AML-193 (cell line): ENCODE data around the gene PGAP3.
A peak's percentile ranks its signal among the peaks of the same experiment; 100 is the strongest.

Experiments
- DNase-seq, 2 experiments: peaks; one replicate each; lab custom pipeline; 2025; lab: John Stamatoyannopoulos, UW

The PGAP3 gene

DNA sequence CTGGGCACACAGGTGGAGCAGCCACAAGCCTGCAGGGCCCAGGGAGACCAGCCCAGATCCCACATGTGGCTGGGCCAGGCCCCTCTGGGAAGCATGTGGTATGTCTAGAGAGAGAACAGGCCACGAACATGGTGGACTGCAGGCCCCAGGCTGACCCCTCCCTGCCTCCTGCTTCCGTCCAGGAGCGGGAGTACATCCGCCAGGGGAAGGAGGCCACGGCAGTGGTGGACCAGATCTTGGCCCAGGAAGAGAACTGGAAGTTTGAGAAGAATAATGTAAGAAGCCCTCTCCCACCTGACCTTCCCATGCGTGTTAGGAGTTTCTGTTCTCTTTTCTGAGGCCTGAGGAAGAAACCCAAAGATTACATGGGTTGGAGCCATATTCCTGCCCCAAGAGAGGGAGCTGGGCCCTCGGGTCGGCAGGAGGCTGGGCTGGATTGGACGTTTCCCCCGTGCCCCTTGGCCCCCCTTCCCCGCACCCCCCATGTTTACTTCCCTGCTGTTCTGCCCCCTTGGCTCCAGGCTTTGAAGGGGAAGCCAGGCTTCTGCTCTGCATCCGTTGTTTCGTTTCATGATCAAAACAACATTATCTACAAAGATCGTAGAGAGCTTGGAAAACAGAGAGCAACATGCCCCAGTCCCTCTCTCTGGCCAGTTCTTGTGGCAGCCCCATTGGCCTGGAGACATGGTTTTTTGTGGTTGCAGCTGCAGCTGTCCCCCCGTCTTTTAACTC, 28.4 kb downstream of the PGAP3 start:
- DNase-seq, result no peak

DNA sequence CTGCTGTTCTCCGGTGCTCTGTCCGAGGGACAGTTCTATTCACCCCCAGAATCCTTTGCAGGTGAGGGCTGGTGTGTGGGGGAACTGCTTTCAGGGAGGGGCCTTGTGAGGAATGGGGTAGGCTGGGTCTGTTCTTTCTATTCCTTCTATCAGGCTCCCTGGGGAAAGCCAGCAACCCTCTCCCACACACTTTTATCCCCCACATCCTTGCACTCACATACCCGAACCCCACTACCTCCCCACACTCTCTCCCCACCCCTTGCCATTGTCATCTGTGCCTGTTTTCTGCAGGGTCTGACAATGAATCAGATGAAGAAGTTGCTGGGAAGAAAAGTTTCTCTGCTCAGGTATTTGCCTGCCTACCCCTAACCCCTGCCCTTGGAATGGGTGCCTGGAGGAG, 29.1 kb downstream of the PGAP3 start:
- no peak for DNase-seq

DNA sequence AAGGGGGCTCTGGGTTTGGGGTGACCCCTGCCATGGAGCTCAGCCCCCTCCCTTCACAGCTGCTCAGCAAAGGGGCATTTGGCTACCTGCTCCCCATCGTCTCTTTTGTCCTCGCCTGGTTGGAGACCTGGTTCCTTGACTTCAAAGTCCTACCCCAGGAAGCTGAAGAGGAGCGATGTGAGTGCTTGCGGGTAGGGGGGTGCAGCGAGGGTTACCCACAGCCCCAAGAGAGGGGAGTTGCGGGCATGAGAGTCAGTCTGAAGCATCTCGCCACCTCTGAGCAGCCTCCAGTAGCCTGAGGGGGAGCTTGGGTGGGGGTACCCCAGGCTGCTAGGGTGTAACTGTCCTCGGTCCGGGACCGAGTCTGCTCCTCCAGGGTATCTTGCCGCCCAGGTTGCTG, 29.5 kb downstream of the PGAP3 start:
- no peak for DNase-seq

DNA sequence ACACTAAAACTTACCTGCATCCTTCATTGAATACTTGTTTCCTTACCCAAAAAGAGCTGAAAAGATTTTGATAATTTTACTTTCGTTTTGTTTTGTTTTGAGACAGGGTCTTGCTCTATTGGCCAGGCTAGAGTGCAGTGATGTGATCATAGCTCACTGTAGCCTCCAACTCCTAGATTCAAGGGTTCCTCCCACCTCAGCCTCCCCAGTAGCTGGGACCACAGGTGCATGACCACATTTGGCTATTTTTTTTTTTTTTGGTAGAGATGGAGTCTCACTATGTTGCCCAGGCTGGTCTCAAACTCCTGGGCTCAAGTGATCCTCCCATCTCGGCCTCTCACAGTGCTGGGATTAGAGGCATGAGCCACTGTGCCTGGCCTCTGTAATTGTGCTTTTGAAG, 32.8 kb downstream of the PGAP3 start:
- no peak for DNase-seq

DNA sequence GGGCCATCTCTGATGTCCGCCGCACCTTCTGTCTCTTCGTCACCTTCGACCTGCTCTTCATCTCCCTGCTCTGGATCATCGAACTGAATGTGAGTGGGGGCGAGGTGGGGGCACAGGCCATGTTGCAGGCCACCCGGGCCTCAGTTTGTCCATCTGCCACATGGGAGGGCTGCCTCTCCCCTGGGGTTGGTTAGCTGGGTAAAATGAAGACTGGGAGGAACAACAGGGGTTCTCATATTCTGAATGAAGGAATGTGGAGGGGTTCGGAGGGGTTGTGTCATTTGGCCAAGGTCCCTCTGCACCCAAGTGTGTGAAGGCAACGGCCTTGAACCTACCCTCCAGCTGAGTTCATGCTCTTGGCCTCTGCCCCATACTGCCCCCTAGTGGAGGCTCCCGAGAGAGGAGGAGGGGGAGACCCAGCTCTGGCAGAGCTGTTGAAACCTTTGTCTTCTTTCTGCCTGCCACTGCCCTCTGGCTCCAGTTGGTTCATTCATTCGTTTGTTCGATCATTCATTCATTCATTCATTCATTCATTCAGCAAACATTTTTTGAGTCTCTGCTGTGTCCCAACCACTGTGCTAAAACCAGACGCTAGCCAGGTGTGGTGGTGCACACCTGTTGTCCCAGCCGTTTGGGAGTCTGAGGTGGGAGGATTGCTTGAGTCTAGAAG, 34.1 kb downstream of the PGAP3 start:
- peak; percentile 61 to 74 for DNase-seq

DNA sequence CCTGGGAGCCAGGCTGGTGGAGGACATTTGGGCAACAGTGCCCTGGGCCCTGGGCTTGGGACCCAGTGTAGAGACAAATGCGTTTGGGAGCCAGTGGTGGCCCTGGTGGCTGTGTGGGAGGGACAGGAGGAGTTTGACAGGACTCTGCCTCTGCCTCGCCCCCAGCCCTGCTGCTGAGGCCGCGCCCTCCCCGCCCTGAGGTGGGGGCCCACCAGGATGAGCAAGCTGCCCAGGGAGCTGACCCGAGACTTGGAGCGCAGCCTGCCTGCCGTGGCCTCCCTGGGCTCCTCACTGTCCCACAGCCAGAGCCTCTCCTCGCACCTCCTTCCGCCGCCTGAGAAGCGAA, 34.6 kb downstream of the PGAP3 start:
- DNase-seq, result no peak

DNA sequence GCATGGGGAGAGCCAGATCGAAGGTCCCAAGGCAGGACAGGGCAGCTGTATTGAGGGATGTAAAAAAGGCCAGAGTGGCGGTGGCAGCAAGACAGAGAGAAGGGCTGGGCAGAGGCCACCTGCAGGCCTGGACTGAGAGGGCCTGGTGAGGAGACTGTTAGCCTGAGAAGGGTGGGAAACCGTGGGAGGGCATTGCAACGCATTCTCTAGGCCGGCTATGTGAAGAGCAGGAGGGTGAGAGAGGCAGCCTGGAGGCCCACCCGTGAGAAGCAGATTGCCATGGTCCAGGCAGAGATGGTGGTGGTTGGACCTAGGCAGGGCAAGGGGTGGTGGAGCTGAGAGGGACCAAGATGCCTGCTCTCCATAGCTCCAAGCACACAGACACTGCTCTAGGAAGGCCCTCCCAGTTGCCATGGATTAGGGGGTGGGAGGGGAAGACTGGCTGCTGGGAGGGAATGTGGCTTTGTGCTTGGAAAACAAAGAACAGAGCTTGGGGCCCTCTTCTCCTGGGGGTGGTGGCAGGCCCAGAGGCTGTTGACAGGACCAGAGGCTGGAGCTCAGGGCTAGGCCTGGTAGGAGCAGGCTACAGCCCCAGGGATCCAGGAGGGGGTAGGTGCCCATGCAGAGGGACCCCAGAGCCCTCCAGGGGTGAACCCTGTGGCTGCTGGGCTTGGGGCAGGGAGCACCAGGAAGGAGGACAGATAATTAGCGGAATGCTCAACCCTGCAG, 35.1 kb downstream of the PGAP3 start:
- DNase-seq, result no peak

DNA sequence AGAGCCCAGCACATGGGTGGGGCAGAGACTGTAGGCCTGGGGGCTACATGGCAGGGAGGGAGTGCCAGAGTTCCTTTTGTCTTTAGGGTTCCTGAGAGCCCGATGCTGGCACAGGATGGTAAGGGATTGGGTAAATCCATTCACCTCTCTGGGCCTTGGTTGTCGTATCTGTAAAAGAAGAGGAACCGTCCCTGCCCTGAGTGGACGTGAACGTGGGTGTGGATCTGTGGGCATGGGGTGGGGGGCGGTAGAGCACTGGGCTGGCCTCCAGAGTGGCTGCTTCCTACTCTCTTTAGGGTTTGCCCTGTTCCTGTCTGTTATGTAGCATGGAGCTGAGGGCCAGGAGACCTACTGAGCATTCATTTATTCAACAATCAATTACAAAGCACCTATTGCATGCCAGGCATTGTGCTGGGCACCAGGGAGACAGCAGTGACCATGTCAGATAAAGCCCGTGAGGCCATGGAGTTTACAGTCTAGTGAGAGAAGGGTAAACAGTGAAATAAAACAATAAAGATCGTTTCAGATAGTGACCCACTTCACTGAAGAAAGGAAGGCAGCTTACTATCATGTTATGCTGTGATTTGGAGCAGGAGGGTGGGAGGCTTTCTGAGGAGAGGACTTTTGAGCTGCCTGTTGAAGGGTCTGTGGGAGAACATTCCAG, 35.8 kb downstream of the PGAP3 start:
- DNase-seq, result no peak

DNA sequence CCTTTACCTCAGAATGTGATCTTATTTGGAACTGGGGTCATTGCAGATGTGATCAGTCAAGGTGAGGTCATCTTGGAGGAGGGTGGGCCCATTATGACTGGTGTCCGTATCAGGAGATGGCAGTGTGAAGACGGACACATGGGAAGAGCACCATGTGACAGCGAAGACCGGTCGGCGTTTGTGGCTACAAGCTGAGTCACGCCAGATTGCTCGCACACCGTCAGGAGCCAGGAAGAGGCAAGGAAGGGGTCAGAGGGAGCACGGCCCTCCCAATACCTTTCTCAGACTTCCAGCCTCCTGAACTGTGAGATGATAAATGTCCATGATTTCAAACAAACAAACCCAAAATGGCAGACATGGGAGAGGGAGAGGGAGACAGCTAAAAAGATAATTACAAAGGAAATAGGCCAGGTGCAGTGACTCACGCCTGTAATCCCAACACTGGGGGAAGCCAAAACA, 37.7 kb downstream of the PGAP3 start:
- no peak for DNase-seq

DNA sequence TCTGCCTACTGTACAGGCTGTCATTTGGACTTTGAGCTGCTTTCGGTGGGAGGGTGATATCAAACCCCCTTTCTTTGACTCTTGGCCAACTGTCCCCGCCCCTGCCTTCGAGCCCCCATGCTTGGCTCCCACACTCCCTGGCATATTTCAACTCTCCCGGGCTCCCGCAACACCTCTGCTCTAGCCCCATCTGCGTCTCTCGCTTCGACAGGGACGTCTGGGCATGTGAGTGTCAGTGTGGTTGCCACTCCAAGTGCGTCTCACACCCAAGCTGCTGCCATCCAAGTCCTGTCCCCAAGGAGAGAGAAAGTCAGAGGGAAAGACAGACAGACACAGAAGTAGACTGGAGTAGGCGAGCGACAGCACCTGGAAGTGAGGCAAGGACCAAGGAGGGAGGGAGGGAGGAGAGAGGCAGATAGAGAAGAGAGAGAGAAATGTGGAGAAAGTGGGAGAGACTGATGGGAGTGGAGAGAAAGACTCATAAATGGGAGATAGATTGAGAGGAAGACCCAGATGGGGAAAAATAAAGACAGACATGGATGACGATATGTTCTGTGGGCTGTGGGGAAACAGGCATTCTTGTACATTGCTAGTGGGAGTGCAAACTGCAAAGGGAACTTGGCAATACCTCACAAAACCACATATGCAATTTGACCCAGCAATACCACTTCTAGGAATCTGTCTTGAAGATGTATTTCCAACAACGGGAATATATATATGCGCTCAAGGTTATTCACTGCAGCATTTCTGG, 39.1 kb downstream of the PGAP3 start:
- peak; percentile 23 to 31 for DNase-seq

DNA sequence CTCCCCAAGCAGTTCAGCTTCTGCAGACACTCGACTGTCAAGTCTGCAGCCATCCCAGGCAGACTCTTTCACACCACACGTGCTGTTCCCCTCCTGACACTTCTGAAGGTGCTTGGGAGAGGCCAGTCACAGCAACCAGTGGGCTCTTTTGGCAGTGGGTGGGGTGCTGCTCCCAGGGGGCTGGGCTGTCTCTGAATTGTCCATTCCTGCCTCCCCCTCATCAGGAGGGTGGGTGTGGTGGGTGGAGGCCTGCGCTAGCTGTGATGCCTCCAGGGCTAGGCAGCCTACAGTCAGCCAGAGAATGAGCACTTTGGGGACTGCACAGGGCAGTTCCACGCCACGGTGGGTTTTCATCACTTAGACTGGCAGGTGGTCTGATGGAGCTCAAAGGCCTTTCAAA, 40.6 kb downstream of the PGAP3 start:
- DNase-seq, result no peak

DNA sequence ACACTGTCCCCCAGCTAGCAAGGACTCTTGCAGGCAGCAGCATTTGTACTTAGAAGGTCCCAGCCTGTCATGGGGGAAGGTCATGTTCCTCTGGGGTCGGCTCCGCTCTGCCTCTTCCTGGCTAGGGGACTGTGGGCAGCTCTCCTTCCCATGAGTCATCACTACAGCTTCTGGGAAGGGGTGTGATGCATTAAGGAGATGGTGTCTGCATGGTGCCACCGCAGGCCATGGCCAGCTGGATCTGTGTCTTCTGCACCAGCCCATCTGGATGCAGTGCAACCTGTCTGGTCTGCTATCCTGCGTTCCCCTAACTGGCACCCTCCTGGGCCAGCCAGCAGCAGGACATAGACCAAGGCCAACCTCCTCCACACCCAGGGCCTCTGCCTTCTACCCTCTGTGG, 44.6 kb downstream of the PGAP3 start:
- no peak for DNase-seq

DNA sequence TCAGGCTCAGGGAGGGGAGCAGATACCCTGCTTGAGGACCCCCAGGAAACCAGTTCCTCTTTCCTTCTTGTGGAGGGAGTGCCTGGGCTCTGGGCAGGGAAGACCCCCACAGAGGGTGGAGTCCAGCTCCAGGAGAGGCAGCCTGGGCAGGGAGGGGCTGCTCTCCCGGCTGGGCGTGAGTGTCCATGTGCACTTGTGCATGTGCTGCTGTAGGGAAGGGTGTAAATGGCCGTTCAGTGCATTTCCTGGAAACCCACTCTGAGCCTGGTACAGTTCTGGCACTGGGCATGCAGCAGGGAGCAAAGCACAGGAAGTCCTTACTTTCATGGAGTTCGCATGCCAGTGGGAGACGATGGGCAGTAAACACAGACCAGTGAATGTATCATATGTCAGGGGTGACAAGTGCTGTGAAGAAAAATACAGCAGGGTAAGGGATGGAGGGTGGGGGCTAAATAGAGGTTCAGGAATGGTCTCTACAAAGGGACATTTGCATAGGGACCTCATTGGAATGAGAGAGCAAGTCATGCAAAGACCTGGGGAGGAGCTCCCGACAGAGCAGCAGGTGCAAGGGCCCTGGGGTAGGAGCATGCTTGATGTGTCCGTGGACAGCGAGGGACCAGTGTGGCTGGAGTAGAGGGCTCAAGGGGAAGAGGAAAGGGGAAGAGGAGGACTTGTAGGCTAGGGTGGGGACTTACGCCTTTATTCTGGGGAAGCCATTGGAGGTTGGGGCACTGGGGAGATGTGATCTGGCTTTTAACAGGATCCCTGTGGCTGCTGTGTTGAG, 45.4 kb downstream of the PGAP3 start:
- DNase-seq, result no peak

DNA sequence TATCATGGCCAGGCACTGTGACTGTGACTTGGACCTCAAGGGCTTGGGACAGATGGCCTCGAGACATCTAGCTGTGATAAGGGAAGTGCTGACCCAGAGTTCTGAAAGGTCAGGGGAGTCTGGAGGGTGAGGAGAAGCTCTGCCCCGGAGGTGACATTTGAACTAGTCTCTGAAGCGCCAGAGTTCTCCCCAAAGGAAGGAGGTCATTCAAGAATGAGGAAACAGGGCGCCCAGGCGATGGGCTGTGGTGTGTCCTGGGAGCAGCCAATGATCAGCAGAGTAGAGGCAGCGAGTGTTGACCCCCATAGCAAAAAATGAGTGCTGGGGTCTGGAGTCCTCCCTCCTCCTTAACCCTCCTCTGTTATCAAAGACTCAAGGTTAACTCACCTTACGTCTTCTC, 46.0 kb downstream of the PGAP3 start:
- peak in 1 of 2 experiments; percentile 12 for DNase-seq

DNA sequence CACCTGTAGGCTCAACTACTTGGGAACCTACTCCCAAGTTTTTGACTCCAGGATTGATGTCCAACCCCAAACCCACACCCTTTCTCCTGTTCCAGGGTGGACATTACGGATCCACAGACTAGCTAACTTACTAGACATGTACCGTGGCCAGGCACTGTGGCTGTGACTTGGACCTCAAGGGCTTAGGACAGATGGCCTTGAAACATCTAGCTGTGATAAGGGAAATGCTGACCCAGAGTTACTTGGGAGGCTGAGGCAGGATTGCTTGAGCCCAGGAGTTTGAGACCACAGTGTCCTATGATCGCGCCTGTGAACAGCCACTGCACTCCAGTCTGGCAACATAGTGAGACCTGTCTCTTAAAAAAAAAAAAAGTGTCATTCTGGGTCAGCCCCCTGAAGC, 46.8 kb downstream of the PGAP3 start:
- DNase-seq, result no peak

DNA sequence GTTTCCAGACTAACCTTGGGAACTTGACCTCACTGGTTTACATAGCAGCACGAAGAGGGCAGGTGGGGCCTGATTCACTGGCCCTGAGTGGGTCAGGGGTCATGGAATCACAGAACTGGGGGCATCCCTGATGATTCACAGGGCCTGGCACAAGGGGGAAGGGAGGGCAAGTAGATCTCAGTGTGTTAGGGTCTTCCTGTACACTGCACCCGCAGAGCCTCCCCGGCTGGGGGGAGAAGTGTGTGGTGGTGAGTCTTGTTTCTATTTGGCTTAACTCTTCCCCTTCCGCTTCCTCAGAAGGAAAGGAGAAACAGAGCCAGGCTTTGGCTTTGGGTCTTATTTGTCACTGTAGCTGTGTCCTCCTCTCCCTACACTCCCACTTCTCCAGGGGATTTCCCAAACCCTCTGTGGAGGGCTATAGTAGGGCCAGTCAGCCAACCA, 47.2 kb downstream of the PGAP3 start:
- no peak for DNase-seq

DNA sequence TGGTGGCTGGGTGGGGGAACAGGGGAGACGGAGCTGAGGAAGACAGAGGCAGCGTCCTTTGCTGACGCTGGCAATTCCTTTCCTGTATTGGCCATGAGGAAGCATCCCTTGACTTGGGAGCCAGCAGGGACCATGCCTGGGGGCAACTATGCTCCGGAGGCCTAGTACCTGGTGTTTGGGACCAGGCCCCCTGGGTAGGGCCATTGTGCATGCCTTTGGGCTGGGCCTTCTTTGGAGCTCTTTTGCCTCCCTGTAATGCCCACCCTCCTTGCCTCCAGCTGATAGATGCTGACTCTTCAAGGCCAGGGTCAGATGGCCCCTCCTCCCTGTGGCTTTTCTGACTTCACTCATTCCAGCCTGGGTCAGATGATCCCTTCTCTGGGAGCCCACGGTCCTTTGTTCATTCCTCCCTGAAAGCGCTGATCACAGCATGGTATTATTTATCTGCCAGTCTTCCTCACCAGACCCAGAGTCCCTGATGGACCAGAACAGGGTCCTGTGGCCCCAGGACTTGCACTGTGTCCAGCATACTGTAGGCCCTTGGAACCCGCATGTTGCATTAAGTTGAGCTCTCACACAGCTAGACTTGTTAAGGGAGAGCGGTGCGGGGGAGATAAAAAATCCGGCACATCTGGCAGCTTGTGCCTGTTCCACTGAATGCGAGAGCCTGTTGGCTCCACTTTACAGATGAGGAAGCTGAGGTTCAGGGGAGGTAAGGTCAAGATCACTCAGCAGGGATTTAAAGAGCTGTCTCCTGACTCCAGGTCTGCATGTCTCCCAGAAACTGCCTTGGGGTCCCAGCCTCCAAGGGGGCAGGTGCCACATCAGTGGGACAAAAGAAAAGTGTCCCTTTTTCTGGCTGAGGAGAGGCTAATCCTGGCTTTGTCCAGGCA, 48.0 kb downstream of the PGAP3 start:
- no peak for DNase-seq

DNA sequence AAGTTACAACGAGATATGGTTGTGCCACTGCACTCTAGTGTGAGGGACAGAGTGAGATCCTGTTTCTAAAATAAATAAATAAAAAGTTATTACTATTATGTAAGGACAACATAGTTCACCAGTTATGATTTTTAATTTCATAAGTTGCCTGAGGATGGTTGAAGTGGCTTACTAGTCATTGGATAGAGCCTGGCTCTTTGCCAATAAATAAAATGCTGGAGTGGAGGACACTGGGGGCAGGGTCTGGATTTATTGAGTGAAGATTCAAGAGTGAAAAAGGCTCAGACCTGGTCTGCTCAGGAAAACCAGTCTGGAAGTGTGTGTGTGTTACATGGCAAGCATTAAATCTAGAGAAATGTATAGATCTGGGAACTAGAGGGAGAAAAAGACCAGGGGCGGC, 48.8 kb downstream of the PGAP3 start:
- no peak for DNase-seq

DNA sequence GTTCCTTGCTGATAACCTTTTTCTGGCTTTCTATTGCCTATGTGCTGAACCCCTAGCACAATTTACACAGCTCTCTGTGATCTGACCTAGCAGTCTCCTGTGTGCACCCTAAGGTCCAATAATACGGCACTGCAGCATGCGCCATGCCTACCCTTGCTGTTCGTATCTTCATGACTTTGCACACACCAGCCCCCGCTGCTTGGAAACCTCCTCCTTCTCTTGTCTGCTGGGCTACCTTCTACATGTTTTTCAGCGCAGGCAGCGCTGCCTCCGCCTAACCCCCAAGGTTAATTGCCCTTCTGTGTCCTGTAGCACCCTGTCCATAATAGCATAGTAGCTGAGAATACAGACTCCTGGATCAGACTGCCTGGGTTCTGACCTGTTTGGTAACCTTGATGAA, 49.5 kb downstream of the PGAP3 start:
- DNase-seq, result no peak
